ENCODE measurements around the gene ZNF408.

ZNF408 gene

DNA sequence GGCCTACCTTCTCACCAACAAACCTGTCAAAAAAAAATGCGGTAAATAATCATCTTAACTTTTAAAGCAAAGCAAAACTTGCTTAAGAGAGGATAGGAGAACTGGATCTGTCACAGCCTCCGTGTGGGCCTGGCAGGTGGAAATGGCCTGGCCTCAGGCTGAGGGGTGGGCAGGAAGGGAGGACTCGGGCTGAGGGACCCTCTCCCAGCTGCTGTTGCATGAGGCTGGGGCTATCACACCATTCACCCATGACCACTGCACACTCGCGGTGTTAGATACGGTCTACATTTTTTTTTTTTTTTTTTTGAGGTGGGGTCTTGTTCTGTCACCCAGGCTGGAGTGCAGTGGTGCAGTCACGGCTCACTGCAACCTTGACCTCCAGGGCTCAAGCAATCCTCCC is 24.9 kb upstream of the ZNF408 start:
- no peak for DNase-seq (ENCODE audit: low read depth in 2 of 2)

DNA sequence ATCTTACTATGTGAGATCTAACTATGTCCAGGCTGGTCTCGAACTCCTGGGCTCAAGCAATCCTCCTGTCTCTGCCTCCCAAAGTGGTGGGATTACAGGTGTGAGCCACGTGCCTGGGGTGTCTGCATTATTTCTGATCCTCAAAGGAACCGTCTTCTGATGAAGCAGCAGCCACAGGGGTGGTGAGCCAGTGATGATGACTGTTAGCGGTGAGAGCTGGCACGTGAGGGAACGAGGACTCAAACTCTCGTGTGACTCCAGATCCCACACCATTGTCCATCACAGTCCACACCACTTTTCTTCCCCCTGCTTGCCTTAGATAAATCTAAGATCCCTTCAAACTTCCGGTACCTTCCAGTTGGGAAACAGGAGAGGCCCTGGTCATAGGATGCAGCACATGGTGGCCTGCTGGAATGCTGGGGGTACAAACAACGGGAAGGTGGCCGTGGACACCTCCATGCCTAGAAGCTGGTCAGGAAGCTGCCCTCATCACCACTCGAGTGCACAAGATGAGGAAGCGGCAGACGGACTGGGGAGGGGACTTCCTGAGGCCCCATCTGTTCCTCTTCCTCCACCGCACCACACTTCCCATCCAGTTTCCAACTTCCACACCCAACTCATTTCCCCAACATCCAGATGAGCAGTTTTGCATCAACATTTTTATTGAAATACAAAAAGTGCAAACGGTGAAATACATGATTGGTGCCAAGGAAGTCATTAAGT is 24.2 kb upstream of the ZNF408 start:
- no peak for DNase-seq (ENCODE audit: low read depth in 2 of 2)

GRCh38 chr11:46677169-46677568 is 23.7 kb upstream of the ZNF408 start:
- no peak for DNase-seq (ENCODE audit: low read depth in 2 of 2)

GRCh38 chr11:46677991-46678740 is 22.7 kb upstream of the ZNF408 start:
- no peak for DNase-seq (ENCODE audit: low read depth in 2 of 2)

- no peak for DNase-seq (ENCODE audit: low read depth in 2 of 2)
Observed at GRCh38 chr11:46678741-46679130, 22.1 kb upstream of the ZNF408 start.

DNA sequence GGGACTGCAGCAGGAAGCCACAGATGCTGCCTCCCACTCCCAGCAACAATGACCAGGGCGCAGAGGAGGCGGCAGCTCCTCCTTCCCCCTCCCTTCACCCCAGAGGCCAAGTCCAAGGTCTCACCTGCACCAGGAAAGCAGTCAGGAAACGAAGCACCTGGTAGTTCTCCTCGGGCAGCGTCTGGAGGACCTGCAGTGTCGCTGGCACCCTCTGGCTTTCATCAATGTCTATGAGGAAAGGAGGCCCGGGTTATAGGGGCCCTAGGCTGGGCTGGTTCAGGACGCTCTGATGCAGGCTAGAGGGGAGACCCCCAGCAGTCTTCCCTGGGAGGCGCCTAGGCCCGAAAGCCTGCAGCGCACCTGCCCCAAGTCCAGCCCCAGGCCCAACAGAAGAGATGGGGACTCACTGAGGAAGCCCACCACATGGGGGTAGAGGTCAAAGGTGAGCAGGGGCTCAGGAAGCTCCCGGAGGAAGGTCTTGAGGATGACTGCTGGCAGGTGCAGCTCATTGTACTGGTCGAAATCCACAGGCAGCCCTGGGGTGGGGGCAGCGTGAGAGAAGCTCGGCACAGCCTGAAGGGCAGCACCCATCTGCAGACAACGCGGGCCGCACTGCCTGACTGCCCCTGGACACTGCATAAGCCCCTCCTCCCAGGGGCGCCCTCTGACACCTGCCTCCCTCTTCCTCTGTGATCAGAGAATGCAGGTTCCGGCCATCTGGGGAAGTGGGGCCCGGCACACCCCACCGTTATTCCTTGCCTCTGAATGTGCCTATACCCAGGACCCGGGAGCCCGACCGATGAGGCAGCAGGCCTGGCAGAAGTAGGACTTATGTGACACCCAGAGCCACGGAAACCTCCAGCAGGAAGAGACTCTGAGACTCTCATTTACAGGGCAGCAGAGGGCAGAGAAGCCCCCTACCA is 21.3 kb upstream of the ZNF408 start:
- DNase-seq (ENCODE audit: low read depth in 2 of 2): no peak

DNA sequence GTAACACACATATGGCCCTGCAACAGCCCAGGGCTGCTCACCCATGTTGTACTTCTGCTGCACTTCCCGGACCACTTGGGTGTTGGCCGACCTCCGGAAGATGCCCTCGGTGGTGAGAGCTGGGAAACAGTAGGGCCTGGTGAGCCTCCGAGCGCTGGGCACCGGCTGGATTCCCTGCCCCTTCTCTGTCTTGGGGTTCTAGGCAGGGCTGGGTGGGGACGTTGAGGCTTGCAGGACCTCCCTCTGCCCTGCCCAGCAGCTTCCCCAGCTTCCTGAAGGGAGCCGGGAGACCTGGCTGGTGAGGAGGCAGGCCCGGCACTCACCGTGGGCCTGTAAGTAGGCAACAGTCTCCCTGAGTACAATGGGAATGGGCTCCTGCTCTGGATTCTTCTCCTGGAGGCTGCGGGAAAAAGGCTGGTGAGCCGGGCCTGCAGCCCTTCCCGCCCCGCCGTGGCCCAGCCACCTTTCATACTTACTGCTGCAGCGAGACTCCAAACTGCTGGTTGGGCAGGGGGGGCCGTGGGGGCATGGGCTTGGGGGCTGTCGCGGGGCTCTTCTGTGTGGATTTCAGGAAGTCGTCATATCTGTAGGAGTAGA is 20.6 kb upstream of the ZNF408 start:
- no peak for DNase-seq (ENCODE audit: low read depth in 2 of 2)

DNA sequence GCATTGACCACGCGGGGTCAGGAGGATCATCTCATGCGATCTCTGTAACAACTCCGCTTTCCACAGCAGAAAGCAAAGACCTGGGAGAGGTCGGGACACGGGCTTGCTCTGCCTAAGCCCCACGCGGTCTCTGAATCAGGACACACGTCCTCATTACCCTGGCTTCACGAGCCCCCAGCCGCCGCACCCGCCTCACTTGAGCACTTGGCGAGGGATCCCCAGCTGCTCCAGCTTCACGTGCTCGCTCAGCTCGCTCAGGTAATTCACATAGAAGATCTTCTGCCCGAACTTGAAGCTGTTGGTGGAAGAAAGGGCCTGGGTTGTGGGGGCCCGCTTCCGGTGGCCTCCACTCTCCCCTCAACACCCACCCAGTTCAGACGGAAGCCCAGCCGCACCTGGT is 20.0 kb upstream of the ZNF408 start:
- DNase-seq (ENCODE audit: low read depth in 2 of 2): no peak

GRCh38 chr11:46681814-46682213 is 19.0 kb upstream of the ZNF408 start:
- no peak for DNase-seq (ENCODE audit: low read depth in 2 of 2)

DNA sequence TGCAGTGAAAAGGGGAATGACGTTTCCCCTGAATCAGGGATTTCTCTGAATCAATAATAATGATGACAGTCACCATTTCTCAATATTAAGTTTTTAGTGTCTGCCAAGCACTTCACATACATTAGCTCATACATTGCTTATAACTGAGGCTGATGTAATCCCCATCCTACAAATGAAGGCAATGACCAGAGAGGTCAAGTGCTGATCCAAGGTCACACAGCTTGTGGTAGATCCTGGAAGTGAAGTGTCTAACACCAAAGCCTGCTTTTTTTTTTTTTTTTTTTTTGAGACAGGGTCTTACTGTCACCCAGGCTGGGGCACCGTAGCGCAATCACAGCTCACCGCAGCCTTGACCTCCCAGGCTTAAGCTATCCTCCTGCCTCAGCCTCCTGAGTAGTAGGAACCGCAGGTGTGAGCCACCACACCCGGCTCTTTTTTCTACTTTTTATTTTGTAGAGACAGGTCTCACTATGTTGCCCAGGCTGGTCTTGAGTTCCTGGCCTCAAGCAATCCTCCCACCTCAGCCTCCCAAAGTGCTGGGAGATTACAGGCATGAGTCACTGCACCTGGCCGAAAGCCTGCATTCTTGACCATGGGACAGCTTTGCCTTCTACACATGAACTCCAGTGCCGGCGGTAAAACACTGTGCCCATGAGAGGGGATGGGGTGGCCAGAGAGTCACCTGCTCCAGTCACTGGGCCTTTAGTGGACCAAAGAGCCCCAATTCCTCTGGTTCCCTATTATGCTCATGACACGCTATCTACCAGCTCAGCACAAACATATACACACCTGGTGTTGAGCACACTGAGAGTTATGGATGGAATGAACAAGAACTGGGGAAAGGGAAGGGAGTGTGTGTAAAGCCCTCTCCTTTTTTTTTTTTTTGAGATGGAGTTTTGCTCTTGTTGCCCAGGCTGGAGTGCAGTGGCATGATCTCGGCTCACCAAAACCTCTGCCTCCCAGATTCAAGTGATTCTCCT is 17.8 kb upstream of the ZNF408 start:
- DNase-seq (ENCODE audit: low read depth in 2 of 2): no peak

DNA sequence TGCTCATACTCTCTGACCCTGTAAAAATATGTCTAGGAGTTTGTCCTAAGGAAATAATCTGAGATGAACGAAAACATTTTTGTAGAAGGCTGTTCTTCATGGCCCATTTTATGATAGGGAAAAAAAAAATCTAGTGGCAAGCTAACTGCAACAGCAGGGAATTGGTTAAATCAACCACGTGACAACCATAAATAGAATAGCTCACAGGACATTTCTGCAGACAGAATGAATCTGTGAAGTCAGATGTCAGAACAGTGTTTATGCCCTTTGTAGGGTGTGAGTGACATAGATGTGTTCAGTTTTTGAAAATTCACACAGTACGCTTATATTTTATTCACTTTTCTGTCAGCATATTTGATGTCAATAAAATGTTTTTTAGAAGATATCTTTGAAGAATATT is 16.5 kb upstream of the ZNF408 start:
- DNase-seq (ENCODE audit: low read depth in 2 of 2): no peak

GRCh38 chr11:46686886-46687795 is 13.7 kb upstream of the ZNF408 start:
- DNase-seq (ENCODE audit: low read depth in 2 of 2): no peak

DNA sequence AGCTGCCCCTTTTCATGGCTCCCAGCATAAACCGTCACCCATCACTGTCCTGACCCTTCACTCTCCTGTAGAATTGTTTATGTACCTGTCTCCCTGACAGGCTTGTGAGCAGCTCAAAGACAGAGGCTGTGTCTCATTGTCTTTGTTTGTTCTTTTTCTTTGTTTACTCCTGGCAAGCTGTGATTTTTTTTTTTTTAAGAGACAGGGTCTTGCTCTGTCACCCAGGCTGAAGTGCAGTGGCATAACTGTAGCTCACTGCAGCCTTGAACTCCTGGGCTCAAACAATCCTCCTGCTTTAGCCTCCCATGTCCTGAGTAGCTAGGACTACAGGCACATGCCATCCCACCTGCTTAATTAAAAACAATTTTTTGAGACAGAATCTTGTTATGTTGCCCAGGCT is 10.1 kb upstream of the ZNF408 start:
- no peak for DNase-seq (ENCODE audit: low read depth in 2 of 2)

DNA sequence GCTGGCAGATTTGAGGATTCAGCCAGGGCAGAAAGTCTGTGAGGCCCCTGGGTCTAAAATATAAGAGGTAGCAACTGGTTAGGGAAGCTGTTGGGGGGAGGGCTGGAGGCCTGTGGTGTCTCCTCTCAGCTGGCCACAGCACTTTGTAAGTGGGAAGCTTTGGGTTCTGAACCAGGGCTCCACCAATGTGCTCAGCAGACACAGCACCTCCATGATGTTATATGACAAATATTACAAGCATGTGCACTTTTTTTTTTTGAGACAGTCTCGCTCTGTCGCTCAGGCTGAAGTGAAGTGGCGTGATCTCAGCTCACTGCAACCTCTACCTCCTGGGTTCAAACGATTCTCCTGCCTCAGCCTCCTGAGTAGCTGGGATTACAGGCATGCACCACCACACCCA is 8.4 kb upstream of the ZNF408 start:
- DNase-seq (ENCODE audit: low read depth in 2 of 2): no peak

DNA sequence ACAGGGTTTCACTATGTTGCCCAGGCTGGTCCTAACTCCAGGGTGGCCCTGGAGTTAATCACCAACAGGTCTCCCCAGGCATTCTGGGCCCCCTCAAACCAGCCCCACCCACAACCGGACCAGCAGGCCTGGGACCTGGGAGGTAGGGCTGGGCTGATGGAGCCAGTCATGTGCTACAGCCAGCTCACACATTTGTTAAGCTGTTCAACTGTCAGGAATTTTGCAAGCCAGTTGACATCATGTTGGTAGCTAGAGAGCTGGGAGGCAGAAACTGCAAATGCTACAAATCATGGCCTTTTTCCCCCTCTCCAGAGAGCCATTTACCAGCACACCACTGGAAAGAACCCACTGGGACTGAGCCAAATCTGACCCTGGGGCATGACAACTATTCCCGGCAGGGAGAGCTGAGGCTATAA is 7.2 kb upstream of the ZNF408 start:
- no peak for DNase-seq (ENCODE audit: low read depth in 2 of 2)

DNA sequence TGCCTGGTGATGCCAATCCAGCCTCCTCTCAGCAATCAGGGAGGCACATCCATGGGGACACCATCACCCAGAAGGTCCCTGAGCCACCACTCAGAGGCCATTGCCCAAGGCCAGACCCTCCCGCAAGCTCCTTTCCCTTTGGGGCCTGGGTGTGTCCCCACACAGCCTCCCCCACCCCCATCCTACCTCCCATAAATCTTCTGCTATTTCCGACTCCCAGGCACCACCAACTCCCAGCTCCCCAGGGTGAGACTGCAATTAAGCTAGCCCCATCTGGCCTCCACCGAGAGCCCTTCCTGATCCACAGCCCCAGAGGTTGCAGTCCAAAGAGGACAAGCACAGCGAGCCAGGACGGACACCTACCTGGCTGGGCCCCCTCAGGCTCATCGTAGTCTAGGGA is 6.8 kb upstream of the ZNF408 start:
- DNase-seq (ENCODE audit: low read depth in 2 of 2): no peak

GRCh38 chr11:46694607-46695006 is 6.2 kb upstream of the ZNF408 start:
- DNase-seq (ENCODE audit: low read depth in 2 of 2): no peak

DNA sequence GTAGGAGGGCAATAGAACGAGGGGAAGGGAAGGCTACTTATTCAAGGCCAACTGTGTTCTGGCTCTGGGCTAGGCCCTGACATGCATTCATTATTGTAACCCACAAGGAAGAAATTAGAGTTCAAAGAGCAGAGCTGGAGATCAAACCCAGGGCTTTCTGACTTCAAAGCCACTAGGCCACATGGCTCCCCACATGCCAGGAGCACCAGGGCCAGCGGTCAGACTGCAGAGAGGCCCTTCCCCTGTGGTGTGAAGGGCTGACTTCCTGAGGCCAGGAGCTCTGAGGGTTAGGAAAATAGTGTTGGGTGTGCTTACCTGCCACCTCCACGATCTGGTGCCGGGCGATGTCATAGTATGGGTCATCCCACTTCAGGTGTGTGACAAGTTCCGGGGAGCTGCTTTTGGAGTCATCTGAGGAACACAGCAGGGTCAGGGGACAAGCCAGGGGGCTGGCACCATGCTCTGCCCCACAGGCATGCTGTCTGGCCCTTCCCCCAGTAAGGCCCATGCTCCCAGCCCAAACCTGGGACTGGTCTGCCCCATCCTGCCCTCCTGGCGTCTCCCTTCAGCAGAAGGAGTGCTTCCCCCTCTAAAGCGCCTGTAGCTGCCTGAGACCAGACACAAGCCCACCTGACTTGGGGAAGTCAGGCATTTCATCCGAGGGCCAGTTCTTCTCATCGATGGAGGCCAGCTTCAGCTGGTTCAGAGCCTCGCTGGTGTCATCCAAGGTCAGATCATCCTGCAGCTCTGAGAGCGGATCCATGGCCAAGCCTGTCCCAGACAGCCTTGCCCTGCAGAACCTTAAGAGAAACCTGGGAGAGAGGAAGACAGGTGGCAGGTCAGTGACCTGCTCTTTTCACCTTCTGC is 5.3 kb upstream of the ZNF408 start:
- no peak for DNase-seq (ENCODE audit: low read depth in 2 of 2)

- no peak for DNase-seq (ENCODE audit: low read depth in 2 of 2)
Observed at GRCh38 chr11:46696212-46696558, 4.6 kb upstream of the ZNF408 start.

Data from fibroblast of skin of left biceps (primary cell).